Lower lobe of right lung (tissue), 2 donors: ENCODE results near the gene DSE. TPM values are rescaled to one million over a fixed set of nuclear protein-coding genes. Genes with fewer than 3 reads are reported as not detected.

Experiments used
- ATAC-seq, 2 donors: fragments of 200-7000 bp; cut with Tn5 transposase; one replicate each; pipeline ENCODE4 v1.9.1; 2020 to 2022; ENCODE audit warnings: mild to moderate bottlenecking in 2 of 2, moderate library complexity in 2 of 2
- DNase-seq: peaks from one replicate; pipeline ENCODE4 v3.0.0-alpha.2; 2020
- H3K27ac ChIP-seq: fragments of 200-600 bp; one replicate; pipeline ENCODE4 v1.8.0; 2022
- H3K27me3 ChIP-seq: fragments of 200-600 bp; one replicate; pipeline ENCODE4 v1.8.0; 2022; ENCODE audit warnings: low read depth
- H3K36me3 ChIP-seq: fragments of 200-600 bp; one replicate; pipeline ENCODE4 v1.8.0; 2022; ENCODE audit warnings: mild to moderate bottlenecking
- H3K4me1 ChIP-seq: fragments of 200-600 bp; one replicate; pipeline ENCODE4 v1.8.0; 2022
- H3K4me3 ChIP-seq: fragments of 200-600 bp; one replicate; pipeline ENCODE4 v1.8.0; 2022; ENCODE audit warnings: mild to moderate bottlenecking
- H3K9me3 ChIP-seq: fragments of 200-600 bp; one replicate; pipeline ENCODE4 v1.8.0; 2022
- CTCF ChIP-seq: fragments of 200-600 bp; IDR thresholded peaks from one replicate; pipeline ENCODE4 v1.8.0; 2022; ENCODE audit warnings: antibody characterized with exemption, mild to moderate bottlenecking
- intact Hi-C: fragments of 100-400 bp; cut with DNase I; formaldehyde crosslinking; loops from one replicate; pipeline ENCODE4 v1.11.0; 2022
- total RNA-seq: library from RNA; stranded (reverse); fragmentation: NEBNext Ultra II Directional; extraction: Animal tissue kit (Norgen Biotek cat#: 25700); gene quantifications from one replicate; pipeline ENCODE4 v1.2.1, GENCODE V29; 2021
- donor health status: DM: no; HTN: yes; CAD: no; lungs with severe emphysema.

The DSE gene
- total RNA-seq, 1 donor from 2014 or later: 59.7 TPM

GRCh38 chr6:116354236-116354635, 16.5 kb upstream of the DSE start:
- H3K27ac ChIP-seq: no peak overlapping the region
- TF ChIP-seq CTCF: no peak

GRCh38 chr6:116355796-116356195, 15.0 kb upstream of the DSE start:
- intact Hi-C loops: no loop called here
- ATAC-seq: no peak
- TF ChIP-seq CTCF: no peak

More at GRCh38 chr6:116354236-116354635, 16.5 kb upstream of the DSE start:
- DNase-seq: no peak
- H3K4me1 ChIP-seq: peaks cover 8% of the 10 kb centered on the region
- no peaks in the 10 kb centered on the region for H3K9me3 ChIP-seq
- H3K36me3 ChIP-seq: no peaks in the 10 kb centered on the region
- H3K4me3 ChIP-seq: no peak overlapping the region
- intact Hi-C loops: no loop called here
- no peak for ATAC-seq
- no peaks in the 10 kb centered on the region for H3K27me3 ChIP-seq

GRCh38 chr6:116359131-116359530, 11.6 kb upstream of the DSE start:
- Histone ChIP-seq H3K4me3 (no peak overlapping the region), H3K36me3 (no peaks in the 10 kb centered on the region), H3K27ac (no peak overlapping the region), H3K27me3 (no peaks in the 10 kb centered on the region), H3K9me3 (no peaks in the 10 kb centered on the region), H3K4me1 (no peaks in the 10 kb centered on the region)
- no peak for ATAC-seq
- intact Hi-C loops: no loop called here
- no peak for DNase-seq
- no peak for TF ChIP-seq CTCF

More at GRCh38 chr6:116355796-116356195, 15.0 kb upstream of the DSE start:
- no peaks in the 10 kb centered on the region for H3K36me3 ChIP-seq
- H3K4me3 ChIP-seq: no peak overlapping the region
- no peak for DNase-seq
- no peaks in the 10 kb centered on the region for H3K27me3 ChIP-seq
- H3K9me3 ChIP-seq: no peaks in the 10 kb centered on the region
- H3K27ac ChIP-seq: no peak overlapping the region
- H3K4me1 ChIP-seq: peaks cover 8% of the 10 kb centered on the region

GRCh38 chr6:116359835-116360234, 10.9 kb upstream of the DSE start:
- H3K36me3 ChIP-seq: no peaks in the 10 kb centered on the region
- H3K4me3 ChIP-seq: no peak overlapping the region
- H3K9me3 ChIP-seq: no peaks in the 10 kb centered on the region
- intact Hi-C loops: no loop called here
- no peaks in the 10 kb centered on the region for H3K4me1 ChIP-seq
- no peak overlapping the region for H3K27ac ChIP-seq
- DNase-seq (no peak), ATAC-seq (no peak)
- no peak for TF ChIP-seq CTCF
- H3K27me3 ChIP-seq: no peaks in the 10 kb centered on the region

GRCh38 chr6:116362276-116362675, 8.5 kb upstream of the DSE start:
- intact Hi-C loops: no loop called here
- no peak overlapping the region for H3K27ac ChIP-seq
- DNase-seq: no peak
- no peak overlapping the region for H3K4me3 ChIP-seq
- ATAC-seq: no peak
- no peaks in the 10 kb centered on the region for H3K36me3 ChIP-seq
- H3K27me3 ChIP-seq: no peaks in the 10 kb centered on the region
- H3K9me3 ChIP-seq: no peaks in the 10 kb centered on the region
- no peak for TF ChIP-seq CTCF
- H3K4me1 ChIP-seq: no peaks in the 10 kb centered on the region

GRCh38 chr6:116363759-116364158, 7.0 kb upstream of the DSE start:
- no peaks in the 10 kb centered on the region for H3K36me3 ChIP-seq
- ATAC-seq (peak in 1 of 2 donors; percentile 37), DNase-seq (no peak)
- no peaks in the 10 kb centered on the region for H3K27me3 ChIP-seq
- no peak overlapping the region for H3K27ac ChIP-seq
- H3K4me3 ChIP-seq: no peak overlapping the region
- intact Hi-C loops: no loop called here
- no peaks in the 10 kb centered on the region for H3K4me1 ChIP-seq
- no peaks in the 10 kb centered on the region for H3K9me3 ChIP-seq
- no peak for TF ChIP-seq CTCF
